GM21360 (cell line): ENCODE results near the gene RNF166.

Experiments
- ATAC-seq: cut with Tn5 transposase; IDR thresholded peaks from one replicate; pipeline ENCODE4 v1.9.1; 2021; ENCODE audit warnings: mild to moderate bottlenecking, moderate library complexity; ENCODE audit not compliant: unreplicated experiment

Gene RNF166

DNA sequence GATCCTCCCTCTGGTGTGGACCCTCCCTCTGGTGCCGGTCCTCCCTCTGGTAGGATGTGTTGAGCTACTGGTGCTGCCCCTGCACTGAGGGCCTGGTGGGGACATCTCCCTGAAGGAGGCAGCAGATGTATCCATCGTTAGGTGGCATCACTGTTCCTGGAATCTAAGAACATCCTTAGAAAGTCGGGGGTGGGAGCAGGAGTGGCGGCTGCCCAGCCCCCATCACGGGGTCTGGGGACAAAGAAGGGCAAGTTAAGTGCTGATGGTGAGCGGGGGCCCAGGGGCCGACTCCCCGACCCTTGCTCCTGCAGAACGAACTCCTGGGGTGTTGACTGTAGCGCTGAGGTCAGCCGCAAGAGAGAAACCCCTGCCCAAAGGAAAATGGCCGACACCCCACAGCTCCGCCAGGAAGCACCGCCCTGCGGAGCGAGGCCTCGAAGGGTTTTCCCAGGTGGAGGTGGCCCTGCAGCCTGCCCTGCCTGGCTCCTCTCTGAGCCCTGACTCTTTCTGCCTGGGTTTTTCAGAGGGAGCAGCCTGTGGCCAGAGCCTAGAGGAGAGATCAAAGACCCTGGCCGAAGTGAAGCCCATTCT lies 5.6 kb upstream of the RNF166 start:
- no peak for ATAC-seq

DNA sequence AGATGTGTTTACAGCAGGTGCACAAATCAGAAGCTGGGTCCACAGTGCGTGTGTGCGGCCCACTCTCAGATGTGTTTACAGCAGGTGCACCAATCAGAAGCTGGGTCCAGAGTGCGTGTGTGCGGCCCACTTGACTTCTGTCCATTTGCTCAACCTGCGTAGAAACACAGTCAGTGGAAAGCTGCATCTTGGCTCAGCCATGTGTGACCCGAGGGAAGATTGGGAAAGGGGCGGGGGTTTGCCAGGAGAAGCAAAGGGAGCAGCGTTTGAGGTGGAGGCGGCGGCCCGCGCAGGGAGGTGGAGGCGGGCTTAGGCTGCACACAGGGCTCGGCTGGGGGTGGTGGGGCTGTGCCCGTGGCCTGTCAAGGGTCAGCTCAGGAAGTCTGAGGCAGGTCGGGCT lies 4.3 kb upstream of the RNF166 start:
- ATAC-seq: no peak

DNA sequence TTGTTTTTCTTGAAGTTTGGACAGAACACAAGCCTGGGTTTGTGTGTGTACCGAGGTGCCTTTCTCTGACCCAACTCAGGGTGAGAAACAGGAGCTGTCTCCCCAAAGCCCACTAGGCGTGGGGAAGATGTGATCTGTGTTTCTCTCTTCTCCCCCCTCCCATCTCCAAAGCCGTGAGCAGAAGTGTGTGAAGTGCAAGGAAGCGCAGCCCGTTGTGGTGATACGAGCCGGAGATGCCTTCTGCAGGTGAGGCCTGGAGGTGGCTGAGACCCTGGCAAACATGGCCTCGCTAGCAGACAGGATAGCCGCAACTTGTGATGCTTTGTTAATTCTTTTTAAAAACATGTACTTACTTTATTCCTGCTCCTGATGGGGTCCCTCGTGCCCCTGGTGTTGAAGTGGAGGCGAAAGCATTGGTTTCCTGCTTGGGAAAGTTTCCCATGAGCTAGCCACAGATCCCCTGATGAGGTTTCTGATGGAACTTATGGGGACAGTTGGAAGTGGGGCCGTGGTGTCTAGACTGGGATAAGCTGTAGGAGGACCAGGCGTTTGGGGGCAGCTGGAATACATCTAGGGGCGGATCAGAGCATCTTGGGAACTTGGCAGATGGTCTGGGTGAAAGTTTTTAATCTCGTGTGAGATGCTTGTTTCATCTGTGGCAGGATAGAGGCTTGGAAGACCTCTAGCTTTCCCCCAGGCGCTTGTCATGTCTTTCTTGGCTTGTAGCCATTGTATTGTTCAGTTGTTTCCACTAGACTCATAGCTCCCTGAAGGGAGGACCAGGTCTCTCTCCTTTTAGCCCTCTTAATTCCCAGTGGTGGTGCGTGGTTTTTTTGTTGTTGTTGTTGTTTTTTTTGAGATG lies 988 bp upstream of the RNF166 start:
- no peak for ATAC-seq

DNA sequence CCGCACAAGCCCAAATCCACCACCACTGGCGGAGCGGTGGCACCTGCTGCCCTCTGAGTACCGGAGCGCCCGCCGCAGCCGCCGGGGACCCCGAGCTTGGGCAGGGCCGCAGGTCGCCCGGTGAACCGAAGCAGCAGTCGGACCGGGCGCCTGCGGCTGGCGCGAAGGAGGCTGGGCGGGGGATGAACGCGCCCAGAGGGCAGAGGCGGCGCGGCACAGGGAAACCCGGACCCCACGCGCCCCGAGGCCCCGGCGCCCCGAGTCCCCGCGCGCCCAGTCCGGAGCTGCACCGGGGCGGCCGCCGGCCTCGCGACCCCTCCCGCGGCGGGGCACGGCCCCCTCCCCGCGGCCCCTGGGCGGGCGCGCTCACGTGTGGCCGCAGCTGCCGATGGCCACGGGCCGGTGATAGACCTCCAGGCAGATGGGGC lies 393 bp downstream of the RNF166 start:
- peak; percentile 14 for ATAC-seq

DNA sequence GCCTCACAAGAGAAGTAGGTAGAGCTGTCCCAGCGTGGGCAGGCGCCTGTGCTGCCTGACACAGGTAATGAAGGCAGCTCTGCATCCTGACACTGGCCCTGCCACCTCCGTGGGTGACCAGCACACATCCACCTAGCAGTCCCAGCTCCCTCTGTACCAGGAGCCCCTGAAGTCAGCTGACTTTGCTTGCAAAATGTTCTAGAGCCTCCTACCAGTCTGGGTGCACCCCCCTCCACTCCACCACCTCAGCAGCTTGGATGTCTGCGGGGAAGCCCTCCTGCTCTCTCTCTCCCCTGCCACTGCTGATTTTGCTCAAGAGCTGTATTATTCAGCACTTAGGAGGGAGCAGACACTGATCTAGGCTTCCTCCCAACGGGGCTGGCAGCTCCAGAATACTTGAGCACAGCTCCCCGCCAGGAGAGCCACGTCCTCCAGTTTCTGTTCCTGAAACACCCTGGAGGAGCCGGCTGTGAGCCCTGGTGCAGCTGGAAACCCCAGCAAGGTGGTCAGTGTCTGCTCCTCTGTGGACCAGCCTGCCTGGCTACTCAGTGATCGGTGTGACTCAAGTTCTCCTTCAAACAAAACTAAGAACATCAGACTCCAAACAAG lies 1.0 kb downstream of the RNF166 start:
- no peak for ATAC-seq

DNA sequence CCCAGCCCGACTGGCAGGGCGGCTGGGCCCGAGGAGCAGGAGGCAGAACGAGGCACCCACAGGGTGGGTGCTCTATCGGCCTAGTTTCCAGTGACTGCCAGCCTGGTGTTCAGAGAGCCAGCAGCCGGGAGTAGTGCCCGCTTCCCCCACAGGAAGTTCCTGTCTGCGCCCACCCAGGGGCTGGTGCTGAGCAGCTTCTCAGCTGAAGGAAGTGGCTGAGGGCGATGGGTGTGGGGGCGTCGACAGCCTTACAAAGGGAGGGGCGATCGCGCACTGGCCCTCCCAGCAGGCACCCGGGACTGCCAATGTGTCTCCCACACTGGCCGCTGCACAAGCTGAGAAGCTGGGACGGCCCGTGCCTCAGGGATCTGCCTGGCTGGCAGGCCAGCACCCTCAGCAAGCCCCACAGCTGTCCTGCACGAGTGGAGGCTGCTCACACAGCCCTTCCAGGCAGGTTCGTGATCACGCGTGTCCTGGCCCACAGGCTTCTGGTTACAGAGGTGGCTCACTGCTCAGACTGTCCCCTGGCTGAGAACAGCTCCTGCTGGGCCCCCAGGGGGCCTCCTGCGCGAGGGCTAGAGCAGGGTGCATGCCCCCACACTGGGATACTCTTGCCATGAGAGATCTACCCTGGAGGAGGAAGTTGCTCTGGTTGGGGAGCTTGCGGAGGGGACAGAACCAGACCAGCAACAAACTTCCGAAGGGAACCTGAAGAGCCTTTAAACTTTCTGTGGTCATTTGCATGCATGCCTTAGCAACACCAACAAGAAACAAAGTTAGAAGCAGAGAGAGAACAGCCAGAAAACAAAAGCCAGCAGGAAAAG lies 2.5 kb downstream of the RNF166 start:
- ATAC-seq: no peak

DNA sequence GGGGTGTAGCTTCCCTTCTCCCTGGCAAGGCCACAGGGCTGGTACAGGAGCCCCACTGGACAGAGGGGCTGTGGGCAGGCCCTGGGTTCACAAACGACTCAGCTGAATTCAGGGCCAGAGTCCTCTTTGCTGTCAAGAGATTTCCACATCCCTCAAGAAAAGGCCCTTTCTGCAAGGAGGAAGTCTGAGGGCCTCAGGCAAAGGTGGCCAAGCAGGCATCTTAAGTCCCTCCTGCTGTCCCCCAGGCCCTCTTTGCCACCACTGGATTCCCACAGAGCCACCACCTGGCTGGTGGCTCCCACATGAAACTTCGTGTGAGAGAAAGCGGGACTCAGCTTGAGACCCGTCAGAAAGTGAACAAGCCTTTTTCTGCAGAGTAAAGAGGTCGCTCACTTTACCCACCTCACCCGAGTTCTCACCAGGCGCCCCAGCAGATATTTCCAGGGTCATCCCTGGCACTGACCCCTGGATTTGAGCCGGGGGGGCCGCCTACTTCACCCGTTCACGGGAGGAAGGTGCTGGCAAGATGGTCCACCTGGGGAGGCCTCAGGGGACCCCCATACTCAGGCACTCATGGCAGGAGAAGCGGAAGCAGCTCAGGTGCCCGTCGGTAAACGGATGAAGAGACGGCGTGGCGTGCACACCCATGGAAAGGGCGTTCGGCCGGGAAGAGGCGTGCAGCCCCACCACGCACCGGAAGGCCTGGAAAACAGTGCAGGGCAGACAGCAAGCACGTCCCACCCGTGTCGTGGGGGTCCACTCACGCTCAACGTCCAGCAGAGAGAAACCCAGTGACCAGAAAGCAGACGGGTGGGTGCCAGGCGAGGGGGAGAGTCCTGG lies 3.6 kb downstream of the RNF166 start:
- no peak for ATAC-seq

DNA sequence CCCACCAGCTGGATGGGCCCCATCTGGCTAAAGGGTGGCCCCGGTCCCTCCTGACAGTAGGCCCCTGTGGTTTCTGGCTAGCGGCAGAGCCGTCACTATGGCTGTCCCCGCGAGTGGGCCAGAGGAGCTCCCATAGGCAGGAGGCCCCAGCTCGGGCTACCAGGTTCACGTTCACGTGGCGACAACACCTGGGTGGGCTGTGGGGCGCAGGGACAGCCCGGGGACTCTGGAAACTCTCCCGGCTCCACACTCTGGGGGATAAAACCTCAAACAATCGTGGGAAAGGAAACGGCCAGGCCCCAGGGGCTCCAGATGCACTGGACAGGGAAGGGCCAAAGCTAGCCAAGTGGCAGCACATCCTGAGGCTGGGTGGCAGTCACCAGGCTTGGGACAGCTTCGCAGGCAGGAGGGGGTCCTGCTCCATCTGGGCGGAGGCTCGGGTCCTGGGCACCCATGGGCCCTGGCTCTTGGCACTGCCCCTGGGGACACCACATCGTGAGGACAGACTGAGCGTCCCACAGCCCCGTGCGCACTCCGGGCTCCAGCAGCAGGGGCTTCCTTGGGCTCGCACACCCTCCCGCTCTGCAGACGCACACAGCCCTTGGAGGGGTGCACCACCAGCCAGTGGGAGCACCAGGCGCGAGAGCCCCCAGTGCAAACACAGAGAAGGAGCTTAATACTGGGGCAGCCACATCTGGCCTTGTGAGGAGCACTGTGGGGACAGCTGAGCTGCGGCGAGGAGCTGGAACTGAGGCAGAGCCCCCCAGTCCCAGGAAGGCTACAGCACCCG lies 4.4 kb downstream of the RNF166 start:
- no peak for ATAC-seq

DNA sequence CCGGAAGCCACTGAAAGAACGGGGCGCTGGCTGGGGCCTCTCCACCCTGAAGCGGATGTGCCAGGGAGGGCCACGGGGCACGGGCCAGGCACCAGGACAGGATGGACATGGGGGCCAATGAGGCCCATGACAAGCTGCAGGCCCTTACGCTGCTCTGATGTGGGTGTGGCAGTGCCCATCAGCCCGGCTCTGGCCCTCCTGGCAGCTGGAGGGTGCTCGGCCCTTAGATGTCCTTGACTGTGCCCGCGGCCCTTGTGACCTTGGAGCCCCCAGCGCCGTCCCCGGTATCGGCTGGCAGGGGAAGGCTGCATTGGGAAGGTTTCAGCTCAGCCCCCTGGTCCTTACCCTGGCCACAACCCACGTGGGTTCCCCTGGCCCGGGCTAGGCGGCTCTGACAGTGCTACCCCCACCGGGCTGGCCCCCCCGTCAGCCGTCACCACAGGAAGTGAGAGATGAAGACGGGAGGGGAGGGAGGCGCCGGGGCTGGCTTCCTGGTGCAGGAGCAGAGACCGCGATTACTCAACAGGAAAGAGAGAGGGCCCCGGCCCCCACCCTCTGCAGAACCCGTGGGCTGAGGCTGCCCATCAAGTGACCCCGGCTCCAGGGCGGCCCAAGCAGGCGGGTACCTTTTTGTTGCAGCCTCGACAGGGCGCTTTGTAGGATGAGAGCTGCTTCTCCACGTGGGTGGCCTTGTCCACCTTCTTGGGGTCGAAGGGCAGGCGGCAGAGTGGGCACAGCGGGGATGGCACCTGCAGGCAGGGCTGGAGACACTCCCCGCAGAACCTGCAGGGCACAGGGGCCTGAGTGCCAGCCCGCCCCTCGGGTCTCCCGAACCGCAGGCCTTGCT lies 5.3 kb downstream of the RNF166 start:
- ATAC-seq: peak; percentile 42

DNA sequence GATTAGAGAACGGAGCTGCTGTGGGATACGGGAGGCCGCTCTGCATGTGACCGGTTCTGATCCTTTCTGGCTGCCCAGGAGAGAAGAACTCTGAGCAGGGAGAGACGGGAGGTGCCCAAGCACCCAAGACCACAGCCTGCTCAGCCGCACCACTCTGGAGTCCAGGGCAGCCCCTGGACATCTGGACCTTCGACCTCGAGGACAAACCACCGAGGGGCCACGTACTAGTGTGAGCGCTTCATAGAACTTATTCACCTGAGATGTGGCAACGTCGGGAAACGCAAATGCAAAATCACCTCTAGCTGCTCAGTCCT lies 5.9 kb downstream of the RNF166 start:
- no peak for ATAC-seq

DNA sequence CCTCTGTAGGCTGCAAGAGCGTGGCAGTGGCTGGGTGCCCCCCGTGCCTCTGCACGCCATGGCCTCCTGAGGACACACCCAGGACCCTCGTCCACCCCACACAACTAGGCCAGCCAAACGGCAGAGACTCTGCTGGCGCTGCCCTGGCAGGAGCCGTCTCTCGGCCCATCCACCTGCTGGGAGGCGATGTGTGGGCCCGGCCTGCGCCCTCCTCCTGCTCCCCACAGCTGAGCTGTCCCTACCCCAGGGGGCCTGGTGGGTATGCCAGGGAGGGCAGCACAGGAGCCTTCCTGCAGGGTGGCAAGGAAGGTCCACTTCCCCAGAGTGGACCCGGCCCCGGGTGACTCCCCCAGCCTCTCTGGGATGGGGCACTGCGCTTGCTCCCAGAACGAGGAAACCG lies 7.0 kb downstream of the RNF166 start:
- ATAC-seq: no peak

DNA sequence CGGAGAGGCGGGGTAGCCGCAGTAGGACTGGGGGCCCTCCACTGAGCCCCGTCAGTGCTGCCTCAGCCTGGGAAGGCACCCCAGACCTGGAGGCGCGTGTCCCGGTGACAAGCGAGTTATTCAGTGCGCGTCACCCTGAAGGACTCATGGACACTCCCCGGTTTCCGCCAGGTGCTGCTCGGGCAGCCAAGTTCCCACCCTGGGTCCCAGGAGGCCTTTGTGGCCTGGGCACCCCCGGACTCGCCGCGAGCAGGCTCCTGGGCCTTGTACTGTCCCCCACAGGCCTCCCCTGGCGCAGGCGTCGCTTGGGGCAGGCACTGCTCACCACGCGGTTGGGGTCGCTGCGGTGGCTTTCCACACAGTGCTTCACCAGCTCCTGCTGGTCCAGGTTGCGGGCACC lies 7.6 kb downstream of the RNF166 start:
- ATAC-seq: no peak

DNA sequence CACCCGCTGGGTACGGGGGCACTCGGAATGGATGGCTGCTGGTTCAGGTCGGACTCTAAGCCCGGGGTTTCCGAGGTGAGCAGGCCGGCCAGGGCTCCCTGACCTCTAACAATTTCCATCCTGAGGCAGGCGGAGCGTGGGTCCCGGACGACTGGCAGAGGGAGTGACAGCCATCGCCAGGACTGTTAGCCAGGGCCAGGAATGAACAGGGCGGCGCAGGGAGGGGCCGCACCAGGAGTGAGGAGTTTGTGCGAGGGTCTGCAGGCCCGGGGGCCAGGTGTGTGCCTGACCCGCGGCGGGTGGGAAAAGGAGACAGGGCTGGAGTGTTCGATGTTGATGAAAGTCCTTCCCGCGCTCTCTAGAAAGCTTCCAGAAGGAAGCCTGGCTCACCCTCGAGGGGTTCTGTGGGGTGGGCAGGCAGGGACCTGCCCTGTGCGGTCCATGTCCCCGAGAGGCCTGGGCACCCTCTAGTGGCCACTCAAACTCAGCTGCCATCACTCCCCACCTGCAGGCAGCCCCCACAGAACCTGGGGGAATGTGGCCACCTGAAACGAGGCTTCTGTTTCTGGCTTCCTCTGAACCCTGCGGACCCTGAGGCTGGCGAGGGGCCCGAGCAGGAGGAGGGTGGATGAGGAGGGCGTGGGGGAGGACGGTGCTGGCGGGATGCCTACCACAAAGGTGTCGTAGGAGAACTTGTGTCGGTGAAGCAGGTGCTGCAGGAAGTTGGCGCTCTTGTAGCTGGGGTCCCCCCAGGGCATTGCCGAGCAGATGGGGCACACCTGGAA lies 8.2 kb downstream of the RNF166 start:
- ATAC-seq: no peak

DNA sequence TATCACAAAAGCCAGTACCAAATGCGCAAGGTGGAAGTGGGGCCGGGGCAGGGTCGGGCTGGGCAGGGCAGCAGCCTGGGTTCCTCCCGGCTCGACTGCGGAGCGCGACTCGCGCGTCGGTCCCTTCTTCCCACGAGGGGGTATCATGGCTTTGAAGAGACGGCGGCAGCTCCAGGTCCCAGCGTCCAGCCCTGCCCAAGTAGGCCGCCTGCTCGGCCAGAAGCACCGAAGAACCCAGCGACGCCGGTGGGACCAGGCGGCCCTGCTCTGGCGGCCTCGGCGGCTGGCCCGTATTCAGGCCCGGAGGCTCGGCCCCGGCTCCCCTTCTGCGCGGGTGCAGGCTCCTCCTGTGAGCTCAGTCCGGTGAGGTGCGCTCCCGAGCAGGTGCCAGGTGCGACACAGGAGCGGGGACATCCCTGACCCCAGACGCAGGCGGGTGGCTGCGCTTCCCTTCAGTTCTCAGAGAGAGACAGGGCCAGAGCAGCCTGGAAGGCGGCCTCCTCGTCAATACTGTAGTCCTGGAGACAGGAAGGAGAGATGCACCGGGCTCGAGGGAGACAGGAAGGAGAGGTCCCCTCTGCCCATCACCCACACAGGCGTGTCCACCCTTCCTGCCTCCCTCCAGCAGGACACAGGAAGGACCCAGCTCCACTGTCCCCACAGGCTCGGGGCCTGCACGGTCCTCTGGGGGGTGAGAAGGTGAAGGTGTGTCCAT lies 8.9 kb downstream of the RNF166 start:
- no peak for ATAC-seq

DNA sequence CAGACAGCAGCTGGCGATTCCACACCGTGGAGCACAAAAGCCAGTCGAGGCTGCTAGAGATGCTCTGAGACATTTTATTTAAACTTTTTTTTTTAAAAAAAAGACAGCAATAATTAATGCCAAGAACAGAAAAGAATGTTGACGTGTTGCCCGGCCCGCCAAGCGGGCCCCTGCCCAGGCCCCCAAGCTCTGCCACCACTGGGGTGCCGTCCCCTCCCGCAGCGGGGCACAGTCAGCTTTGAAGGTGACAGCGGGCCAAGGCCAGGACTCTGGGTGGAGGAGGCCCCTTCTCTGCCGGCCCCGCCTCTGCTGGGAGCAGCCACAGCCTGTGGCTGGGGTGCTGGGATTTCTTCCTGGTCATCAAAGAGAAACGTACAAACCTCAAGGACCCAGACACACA lies 9.8 kb downstream of the RNF166 start:
- ATAC-seq: no peak

DNA sequence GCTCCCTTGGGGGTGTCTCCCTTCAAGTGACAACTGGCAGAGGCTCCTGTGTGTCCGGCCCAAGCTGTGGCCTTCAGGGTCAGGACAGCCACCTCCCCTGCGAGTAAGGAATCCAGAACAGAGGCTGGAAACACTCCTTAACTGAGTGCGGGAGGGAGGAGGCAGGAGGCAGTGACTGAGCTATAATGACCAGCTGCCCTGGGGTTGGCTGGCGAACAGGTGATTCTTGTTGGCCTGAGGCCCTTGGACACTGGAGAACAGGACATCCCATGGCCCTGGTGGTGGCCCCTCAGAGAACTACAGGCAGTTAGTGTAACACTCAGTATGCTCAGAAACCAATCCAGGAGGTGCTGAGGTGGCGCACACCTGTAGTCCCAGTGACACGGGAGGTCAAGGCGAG lies 10.5 kb downstream of the RNF166 start:
- no peak for ATAC-seq

DNA sequence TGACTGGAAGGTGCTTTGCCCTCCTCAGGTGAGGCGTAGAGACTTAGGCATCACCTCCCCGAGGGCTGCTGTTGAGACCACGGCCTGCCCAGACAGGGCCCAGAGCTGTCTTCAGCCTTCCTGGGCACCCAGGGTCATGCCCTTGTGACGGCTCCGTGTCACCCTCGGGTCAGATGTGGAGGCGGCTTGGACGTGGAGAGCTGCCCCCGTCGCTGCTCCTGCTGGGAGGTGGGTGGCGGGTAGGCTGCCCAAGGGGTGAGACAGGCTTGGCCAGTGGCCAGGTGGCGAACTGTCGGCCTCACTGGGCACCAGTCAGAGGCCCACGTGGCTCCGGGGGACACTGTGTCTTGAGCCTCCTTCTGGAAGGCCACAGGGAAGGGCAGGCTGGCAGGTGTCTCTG lies 11.0 kb downstream of the RNF166 start:
- ATAC-seq: no peak
